ENCODE measurements around the gene SLC16A10.

GRCh38 chr6:111070105-111071005, 16.9 kb upstream of the SLC16A10 start:
- TF ChIP-seq CTCF (IDR thresholded peaks at IDR 0.05) (no peak), POLR2A (IDR thresholded peaks at IDR 0.05) (no peak)

All from lower leg skin (tissue), 3 donors.